WTC11 (cell line): ENCODE results near the gene KRTAP12-4.

Experiments used
- ATF6 ChIP-seq: sonication (generic); formaldehyde crosslinking; IDR thresholded peaks from 2 replicates; pipeline ENCODE4 v1.8.1; 2023; ENCODE audit warnings: mild to moderate bottlenecking, missing genetic modification reagents
- CREM ChIP-seq: sonication (generic); formaldehyde crosslinking; IDR thresholded peaks from 2 replicates; pipeline ENCODE4 v1.8.1; 2022; ENCODE audit warnings: mild to moderate bottlenecking, missing genetic modification reagents, moderate library complexity
- CTCF ChIP-seq: fragments of 200-600 bp; IDR thresholded peaks from 2 replicates; pipeline ENCODE4 v1.8.0; 2022; ENCODE audit warnings: antibody characterized with exemption
- ESRRA ChIP-seq: sonication (generic); formaldehyde crosslinking; IDR thresholded peaks from 2 replicates; pipeline ENCODE4 v1.8.1; 2022; ENCODE audit warnings: mild to moderate bottlenecking, missing genetic modification reagents, borderline replicate concordance
- HMGXB4 ChIP-seq: sonication (generic); formaldehyde crosslinking; IDR thresholded peaks from 2 replicates; pipeline ENCODE4 v1.8.1; 2023; ENCODE audit warnings: mild to moderate bottlenecking, moderate library complexity, missing genetic modification reagents
- SMAD3 ChIP-seq: sonication (generic); formaldehyde crosslinking; IDR thresholded peaks from 2 replicates; pipeline ENCODE4 v1.8.0; 2022; ENCODE audit warnings: missing genetic modification reagents, mild to moderate bottlenecking, borderline replicate concordance
- USF1 ChIP-seq: sonication (generic); formaldehyde crosslinking; IDR thresholded peaks from 2 replicates; pipeline ENCODE4 v1.8.0; 2022; ENCODE audit warnings: mild to moderate bottlenecking, missing genetic modification reagents
- ZNF138 ChIP-seq: sonication (generic); formaldehyde crosslinking; conservative IDR thresholded peaks from 2 replicates; pipeline ENCODE4 v1.8.1; 2022; ENCODE audit warnings: mild to moderate bottlenecking, moderate library complexity, missing genetic modification reagents

GRCh38 chr21:44625756-44626155, 28.7 kb downstream of the KRTAP12-4 start:
- TF ChIP-seq SMAD3, result no peak
- TF ChIP-seq ATF6 (CRISPR knock-in tag), result no peak
- no peak for TF ChIP-seq USF1 (CRISPR knock-in tag)
- no peak for TF ChIP-seq CTCF
- TF ChIP-seq CREM (CRISPR knock-in tag), result no peak
- TF ChIP-seq HMGXB4 (CRISPR knock-in tag), result no peak
- TF ChIP-seq ZNF138 (CRISPR knock-in tag), result no peak
- no peak for TF ChIP-seq ESRRA (CRISPR knock-in tag)
